H1 (cell line): Measurements from ENCODE around the gene KRTAP10-3. TPM values are rescaled to one million over a fixed set of nuclear protein-coding genes. Genes with fewer than 3 reads are reported as not detected.

Experiments used
- CTCF ChIA-PET: fragments of 300-600 bp; sonication (Branson Sonifier 250); formaldehyde crosslinking; loops from one replicate; lab custom pipeline; 2021; ENCODE audit not compliant: partially characterized antibody; lab: Charles Lee
- POLR2A ChIA-PET: fragments of 300-600 bp; sonication (Branson Sonifier 250); formaldehyde crosslinking; loops from one replicate; lab custom pipeline; 2021; ENCODE audit warnings: inconsistent platforms; ENCODE audit not compliant: partially characterized antibody; lab: Charles Lee
- DNase-seq, 2 experiments: peaks; one replicate each; pipeline versions ENCODE4 v3.0.0 to v3.0.0-alpha.2; 2010 to 2022; ENCODE audit warnings: low spot score in 2 of 2, low read depth in 1 of 2, mixed read lengths in 1 of 2
- FAIRE-seq: peaks from 2 replicates; lab custom pipeline; 2011; peaks lifted over from hg19 to GRCh38; lab: Jason Lieb, UNC
- H2AFZ ChIP-seq: 2 replicates; pipeline ENCODE4 v1.8.1; 2012; ENCODE audit warnings: low read length, inconsistent platforms
- H2AK5ac ChIP-seq: 2 replicates; pipeline ENCODE4 v1.6.1; 2013; ENCODE audit warnings: low read depth, low read length
- H2BK120ac ChIP-seq: replicated peaks from 2 replicates; pipeline ENCODE3; 2013; ENCODE audit warnings: low read depth, low read length, inconsistent platforms
- H2BK12ac ChIP-seq: 2 replicates; pipeline ENCODE4 v1.6.1; 2013; ENCODE audit warnings: low read depth, low read length
- H2BK15ac ChIP-seq: 2 replicates; pipeline ENCODE4 v1.6.1; 2013; ENCODE audit warnings: low read length
- H2BK20ac ChIP-seq: 2 replicates; pipeline ENCODE4 v1.6.1; 2013; ENCODE audit warnings: low read length
- H2BK5ac ChIP-seq: 2 replicates; pipeline ENCODE4 v1.6.1; 2013; ENCODE audit warnings: low read depth, low read length
- H3K14ac ChIP-seq: 2 replicates; pipeline ENCODE4 v1.6.1; 2013; ENCODE audit warnings: inconsistent platforms; ENCODE audit not compliant: insufficient read length
- H3K18ac ChIP-seq: 2 replicates; pipeline ENCODE4 v1.6.1; 2013; ENCODE audit warnings: low read length; ENCODE audit errors: extremely low read depth
- H3K23ac ChIP-seq: 2 replicates; pipeline ENCODE4 v1.6.1; 2013; ENCODE audit warnings: inconsistent platforms; ENCODE audit not compliant: insufficient read length
- H3K23me2 ChIP-seq: 2 replicates; pipeline ENCODE4 v1.6.1; 2013; ENCODE audit warnings: low read depth, low read length
- H3K27ac ChIP-seq: 2 replicates; pipeline ENCODE4 v1.6.1; 2011; ENCODE audit warnings: low read depth, low read length, inconsistent platforms
- H3K27me3 ChIP-seq, 4 experiments: replicated peaks in 1 of 4; 1 replicate in 1 of 4; 2 replicates in 3 of 4; pipeline versions ENCODE4 v1.6.1 to v1.8.1; 2011 to 2013; ENCODE audit warnings: low read length in 3 of 4, mild to moderate bottlenecking in 3 of 4, inconsistent platforms in 2 of 4, mixed read lengths in 2 of 4, moderate library complexity in 1 of 4; ENCODE audit not compliant: control insufficient read depth in 3 of 4, insufficient read depth in 3 of 4; ENCODE audit errors: extremely low read depth in 1 of 4
- H3K36me3 ChIP-seq, 4 experiments: 2 replicates each; pipeline versions ENCODE4 v1.6.1 to v1.8.1; 2011 to 2013; ENCODE audit warnings: mild to moderate bottlenecking in 4 of 4, low read length in 3 of 4, moderate library complexity in 2 of 4, control low read depth in 1 of 4, inconsistent platforms in 1 of 4; ENCODE audit not compliant: insufficient read depth in 4 of 4, control insufficient read depth in 2 of 4
- H3K4ac ChIP-seq: replicated peaks from 2 replicates; pipeline ENCODE3; 2013; ENCODE audit warnings: low read length, low read depth, mixed read lengths, inconsistent platforms; ENCODE audit not compliant: insufficient read length
- H3K4me1 ChIP-seq, 4 experiments: replicated peaks in 1 of 4; 1 replicate in 1 of 4; 2 replicates in 3 of 4; pipeline versions ENCODE4 v1.6.1 to v1.8.1; 2011 to 2013; ENCODE audit warnings: low read length in 3 of 4, inconsistent platforms in 2 of 4, mixed read lengths in 1 of 4; ENCODE audit not compliant: insufficient read depth in 4 of 4, control insufficient read depth in 3 of 4
- H3K4me2 ChIP-seq, 2 experiments: 2 replicates each; pipeline versions ENCODE4 v1.6.1 to v1.8.1; 2011 to 2013; ENCODE audit warnings: low read depth in 2 of 2, low read length in 2 of 2, control low read depth in 1 of 2, inconsistent platforms in 1 of 2, mild to moderate bottlenecking in 1 of 2; ENCODE audit not compliant: insufficient read depth in 1 of 2
- H3K4me3 ChIP-seq, 4 experiments: fragments of 200-600, 300-600 bp in 1 of 4; sonication (generic), shearing (Covaris generic), sonication (Bioruptor Twin) in 1 of 4; 2 replicates each; pipeline versions ENCODE4 v1.5.1 to v1.8.1; 2011 to 2016; ENCODE audit warnings: low read length in 4 of 4, low read depth in 3 of 4, control low read depth in 2 of 4, inconsistent platforms in 2 of 4, mild to moderate bottlenecking in 2 of 4, mixed read lengths in 1 of 4, moderate library complexity in 1 of 4; ENCODE audit not compliant: insufficient read depth in 2 of 4; ENCODE audit errors: extremely low read depth in 1 of 4
- H3K56ac ChIP-seq: replicated peaks from 2 replicates; pipeline ENCODE3; 2013; ENCODE audit warnings: low read depth, mild to moderate bottlenecking, mixed read lengths, low read length, inconsistent platforms; ENCODE audit not compliant: insufficient read length
- H3K79me1 ChIP-seq: 2 replicates; pipeline ENCODE4 v1.6.1; 2013; ENCODE audit warnings: low read depth, low read length, control low read depth
- H3K79me2 ChIP-seq, 2 experiments: 2 replicates each; pipeline versions ENCODE4 v1.6.1 to v1.8.1; 2012 to 2013; ENCODE audit warnings: low read length in 2 of 2, mild to moderate bottlenecking in 2 of 2, inconsistent platforms in 1 of 2; ENCODE audit not compliant: insufficient read depth in 2 of 2, control insufficient read depth in 1 of 2
- H3K9ac ChIP-seq, 4 experiments: replicated peaks in 1 of 4; 1 replicate in 1 of 4; 2 replicates in 3 of 4; pipeline versions ENCODE4 v1.6.1 to v1.8.1; 2011 to 2013; ENCODE audit warnings: low read depth in 3 of 4, low read length in 3 of 4, control low read depth in 2 of 4, mild to moderate bottlenecking in 2 of 4, moderate library complexity in 2 of 4, inconsistent platforms in 1 of 4; ENCODE audit errors: extremely low read depth in 1 of 4
- H3K9me3 ChIP-seq, 2 experiments: 2 replicates each; pipeline versions ENCODE4 v1.6.1 to v1.8.1; 2012 to 2013; ENCODE audit warnings: mild to moderate bottlenecking in 2 of 2, moderate library complexity in 2 of 2, control low read depth in 1 of 2, inconsistent platforms in 1 of 2, low read depth in 1 of 2, low read length in 1 of 2, mixed read lengths in 1 of 2; ENCODE audit not compliant: insufficient read depth in 2 of 2
- H4K20me1 ChIP-seq, 2 experiments: replicated peaks in 1 of 2; 2 replicates each; pipeline versions ENCODE3 to v1.8.1; 2011 to 2013; ENCODE audit warnings: inconsistent platforms in 2 of 2, low read length in 2 of 2, mild to moderate bottlenecking in 1 of 2; ENCODE audit not compliant: insufficient read depth in 2 of 2, control insufficient read depth in 1 of 2
- H4K5ac ChIP-seq: 2 replicates; pipeline ENCODE4 v1.6.1; 2013; ENCODE audit warnings: low read length, low read depth, mixed read lengths, inconsistent platforms; ENCODE audit not compliant: insufficient read length
- H4K8ac ChIP-seq: 2 replicates; pipeline ENCODE4 v1.8.0; 2013; ENCODE audit warnings: mild to moderate bottlenecking, moderate library complexity, low read length, inconsistent platforms; ENCODE audit not compliant: insufficient read depth; ENCODE audit errors: extremely low read depth
- H4K91ac ChIP-seq: replicated peaks from 2 replicates; pipeline ENCODE3; 2013; ENCODE audit warnings: low read length, mixed read lengths, inconsistent platforms; ENCODE audit not compliant: insufficient read length
- SIX5 ChIP-seq: IDR thresholded peaks from 2 replicates; pipeline ENCODE4 v1.6.1; 2011; ENCODE audit warnings: mild to moderate bottlenecking, low read depth, low read length
- WGBS, 2 experiments: shearing (Covaris generic) in 1 of 2; methylation state at CpG; one replicate each; pipeline versions ENCODE4 v1.1.6 to v1.1.7; 2013 to 2015; ENCODE audit warnings: low lambda C conversion rate in 2 of 2, mixed read lengths in 2 of 2, inconsistent platforms in 1 of 2, low coverage in 1 of 2, missing lambda C conversion rate in 1 of 2; ENCODE audit not compliant: insufficient replicate concordance in 2 of 2, insufficient coverage in 1 of 2, insufficient read length in 1 of 2; ENCODE audit errors: extremely low coverage in 1 of 2, missing lambda C conversion rate in 1 of 2; 5-methylcytosine and 5-hydroxymethylcytosine counted together
- polyA plus RNA-seq, 7 experiments: library from polyadenylated mRNA; depleted of rRNA in 3 of 7; stranded (reverse) in 5 of 7; unstranded in 2 of 7; fragments of >200 nt in 5 of 7; fragments of 200-250 nt in 2 of 7; gene quantifications; 1 replicate in 5 of 7; 2 replicates in 1 of 7; 4 replicates in 1 of 7; pipeline versions ENCODE4 v1.2.1 to v1.2.3, GENCODE V29; 2011 to 2013; ENCODE audit warnings: missing spikeins in 2 of 7, mixed read lengths in 2 of 7
- total RNA-seq: library from RNA; stranded (reverse); fragmentation: NEBNext Ultra II Directional; extraction: Animal tissue kit (Norgen Biotek cat#: 25700); gene quantifications from 2 replicates; pipeline ENCODE4 v1.2.1, GENCODE V29; 2021

KRTAP10-3 gene
- total and polyA plus RNA-seq, 2 of the 8 experiments (the other 6 are each of a cell fraction or from before 2014, with no cell fraction given): not detected

DNA sequence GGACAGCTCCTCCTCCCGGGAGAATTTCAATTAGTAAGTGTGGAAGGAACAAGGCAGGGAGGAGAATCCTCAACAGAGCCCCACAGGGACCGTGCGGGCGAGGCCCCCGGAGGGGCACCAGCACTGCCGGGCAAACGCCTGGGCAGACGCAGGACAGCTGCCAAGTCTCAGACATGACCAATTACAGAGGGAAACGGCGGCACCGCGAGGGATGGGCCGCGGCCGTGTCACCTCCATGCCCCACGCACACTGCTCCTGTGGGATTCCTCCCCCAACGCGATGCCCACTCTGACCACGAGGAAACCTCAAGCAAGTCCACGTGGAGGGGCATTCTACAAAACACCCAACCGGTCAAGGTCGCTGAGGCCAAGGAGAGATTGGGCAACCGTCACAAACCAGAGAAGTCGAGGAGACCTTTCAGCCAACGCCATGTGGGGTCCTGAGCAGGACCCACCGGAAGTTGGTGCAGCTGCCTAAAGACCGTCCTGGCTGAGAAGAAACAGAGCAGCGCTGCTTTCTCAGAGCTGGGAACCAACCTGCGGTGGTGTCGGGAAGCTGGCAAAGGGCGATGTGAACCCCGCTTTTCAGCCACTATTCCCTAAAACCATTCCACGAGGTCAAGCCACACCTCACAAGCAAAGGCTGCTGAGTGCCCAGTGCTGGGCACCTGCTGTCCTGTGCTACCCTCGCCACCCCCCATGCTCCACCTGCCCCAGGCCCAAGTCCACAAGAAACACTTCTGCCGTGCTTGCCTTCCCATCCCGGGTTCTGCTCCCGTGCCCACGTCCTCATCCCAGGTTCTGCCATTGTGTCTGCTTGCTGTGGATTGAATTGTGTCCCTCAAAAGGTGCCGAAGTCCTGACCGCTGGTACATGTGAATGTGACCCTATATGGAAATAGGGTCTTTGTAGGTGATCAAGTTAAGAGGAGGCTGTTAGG lies 13.5 kb upstream of the KRTAP10-3 start:
- no peak for FAIRE-seq
- Histone ChIP-seq H4K91ac (no peak overlapping the region), H3K9me3 (peaks cover 7 to 13% of the 10 kb centered on the region in 2 experiments; a peak in 3 of 4 replicates), H3K79me2 (no peaks in the 10 kb centered on the region), H3K56ac (no peak overlapping the region), H3K79me1 (no peaks in the 10 kb centered on the region), H3K4me1 (peaks cover 0 to 11% (median 0%) of the 10 kb centered on the region in 4 experiments; a peak in 1 of 7 replicates), H3K4me3 (no peak overlapping the region), H2BK120ac (no peak overlapping the region), H3K23ac (no peak overlapping the region), H2BK12ac (no peak overlapping the region), H3K27me3 (no peaks in the 10 kb centered on the region; a peak in 1 of 7 replicates), H3K23me2 (no peaks in the 10 kb centered on the region; the same call in 1 of the 2 replicates), H4K20me1 (no peaks in the 10 kb centered on the region), H4K8ac (no peak overlapping the region; the same call in 1 of the 2 replicates), H3K27ac (no peak overlapping the region), H3K36me3 (no peaks in the 10 kb centered on the region), H3K14ac (no peak overlapping the region), H3K9ac (no peak overlapping the region), H3K4me2 (no peak overlapping the region), H2BK5ac (no peak overlapping the region), H3K4ac (no peak overlapping the region), H2BK20ac (no peak overlapping the region), H2BK15ac (no peak overlapping the region), H2AK5ac (no peak overlapping the region), H2AFZ (no peak overlapping the region), H3K18ac (no peak overlapping the region), H4K5ac (no peak overlapping the region)
- ChIA-PET CTCF (interaction anchor here (0.9 to 1.7 kb wide), 4 partner anchors 19 to 222 kb away, joined by 3 to 4 read pairs (median 3); no protein-coding TSS in a partner anchor), POLR2A (interaction anchor here (0.9 to 1.1 kb wide), 2 partner anchors 11 to 22 kb away, joined by 3 to 4 read pairs; no protein-coding TSS in a partner anchor)
- 90% methylated on average over 37 of the region's 40 CpGs; no CpG with 5 or more reads in 1 of the 2 experiments for WGBS, 2 experiments
- no peak for DNase-seq
- no peak for TF ChIP-seq SIX5
